NCI-H1105 treated with DMSO at 0.1 percent for 48 hours (cell line): ENCODE data around the gene ZNF273.

Source experiments
- DNase-seq: peaks from one replicate; lab custom pipeline; 2025; lab: John Stamatoyannopoulos, UW

Gene ZNF273

GRCh38 chr7:64876792-64877713, 26.0 kb upstream of the ZNF273 start:
- DNase-seq = peak; percentile 69

- DNase-seq = no peak
Measured at GRCh38 chr7:64877714-64878610, 25.1 kb upstream of the ZNF273 start.

- DNase-seq = no peak
Measured at GRCh38 chr7:64878684-64879083, 24.4 kb upstream of the ZNF273 start.

- DNase-seq = no peak
Measured at GRCh38 chr7:64879086-64879730, 23.9 kb upstream of the ZNF273 start.

GRCh38 chr7:64879800-64880199, 23.3 kb upstream of the ZNF273 start:
- no peak for DNase-seq

GRCh38 chr7:64880322-64881297, 22.5 kb upstream of the ZNF273 start:
- DNase-seq = no peak

- no peak for DNase-seq
Measured at GRCh38 chr7:64881461-64882287, 21.4 kb upstream of the ZNF273 start.

- peak; percentile 18 for DNase-seq
Measured at GRCh38 chr7:64882341-64883112, 20.5 kb upstream of the ZNF273 start.

GRCh38 chr7:64883113-64883905, 19.8 kb upstream of the ZNF273 start:
- DNase-seq = no peak

- DNase-seq = no peak
Measured at GRCh38 chr7:64884085-64884912, 18.8 kb upstream of the ZNF273 start.

GRCh38 chr7:64884913-64885370, 18.1 kb upstream of the ZNF273 start:
- DNase-seq = no peak

- DNase-seq = no peak
Measured at GRCh38 chr7:64885520-64886240, 17.4 kb upstream of the ZNF273 start.

- DNase-seq = no peak
Measured at GRCh38 chr7:64886956-64887545, 16.0 kb upstream of the ZNF273 start.

- DNase-seq = no peak
Measured at GRCh38 chr7:64887756-64888508, 15.1 kb upstream of the ZNF273 start.

GRCh38 chr7:64888561-64888900, 14.5 kb upstream of the ZNF273 start:
- DNase-seq = no peak
